ENCODE data around the gene MBP.

GRCh38 chr18:77045677-77046076, 86.9 kb downstream of the MBP start:
- no peak for TF ChIP-seq CTCF (conservative IDR thresholded peaks at IDR 0.05; ENCODE audit: low read depth, low read length)
- no peak for TF ChIP-seq EZH2 (IDR thresholded peaks at IDR 0.05; ENCODE audit: borderline replicate concordance, low read depth, low read length, poor library complexity, severe bottlenecking)
